ENCODE measurements around the gene DPEP3.

DNA sequence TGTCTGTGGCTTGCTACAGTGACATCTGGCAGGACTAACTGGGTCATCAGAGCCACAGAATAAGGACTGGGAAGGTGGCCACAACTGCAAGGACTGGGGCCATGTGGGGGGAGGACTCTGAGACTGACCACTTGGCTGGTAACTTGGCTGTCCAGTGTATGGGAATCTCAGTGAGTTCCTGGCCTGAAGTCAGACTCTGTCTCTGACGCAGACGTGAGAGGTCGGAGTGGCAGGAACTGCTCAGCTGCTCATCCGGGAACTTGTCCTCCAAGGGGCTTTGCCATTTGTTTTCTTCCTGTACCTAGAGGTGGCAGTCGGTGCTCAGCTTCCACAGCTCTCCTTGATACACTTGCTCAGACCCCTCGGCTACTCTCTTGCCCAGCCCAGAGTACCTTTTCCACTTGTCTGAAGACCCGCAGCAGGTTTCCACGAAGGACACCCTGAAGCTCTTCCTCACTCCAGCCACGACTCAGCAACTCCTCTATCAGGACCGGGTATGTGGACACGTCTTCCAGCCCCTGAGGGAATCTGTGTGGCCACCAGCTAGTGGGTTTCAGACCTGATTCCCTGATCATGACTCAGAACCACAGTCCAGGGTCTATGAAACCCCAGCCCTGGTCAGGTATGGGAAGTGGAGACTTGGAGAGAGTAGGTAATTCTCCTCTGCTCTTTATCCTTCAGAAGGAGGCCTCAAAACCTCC is 7.3 kb upstream of the DPEP3 start:
- TF ChIP-seq, protein P1, sequence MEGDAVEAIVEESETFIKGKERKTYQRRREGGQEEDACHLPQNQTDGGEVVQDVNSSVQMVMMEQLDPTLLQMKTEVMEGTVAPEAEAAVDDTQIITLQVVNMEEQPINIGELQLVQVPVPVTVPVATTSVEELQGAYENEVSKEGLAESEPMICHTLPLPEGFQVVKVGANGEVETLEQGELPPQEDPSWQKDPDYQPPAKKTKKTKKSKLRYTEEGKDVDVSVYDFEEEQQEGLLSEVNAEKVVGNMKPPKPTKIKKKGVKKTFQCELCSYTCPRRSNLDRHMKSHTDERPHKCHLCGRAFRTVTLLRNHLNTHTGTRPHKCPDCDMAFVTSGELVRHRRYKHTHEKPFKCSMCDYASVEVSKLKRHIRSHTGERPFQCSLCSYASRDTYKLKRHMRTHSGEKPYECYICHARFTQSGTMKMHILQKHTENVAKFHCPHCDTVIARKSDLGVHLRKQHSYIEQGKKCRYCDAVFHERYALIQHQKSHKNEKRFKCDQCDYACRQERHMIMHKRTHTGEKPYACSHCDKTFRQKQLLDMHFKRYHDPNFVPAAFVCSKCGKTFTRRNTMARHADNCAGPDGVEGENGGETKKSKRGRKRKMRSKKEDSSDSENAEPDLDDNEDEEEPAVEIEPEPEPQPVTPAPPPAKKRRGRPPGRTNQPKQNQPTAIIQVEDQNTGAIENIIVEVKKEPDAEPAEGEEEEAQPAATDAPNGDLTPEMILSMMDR (IDR thresholded peaks at IDR 0.05; ENCODE audit: insufficient read depth, low read length, poor library complexity, severe bottlenecking) = no peak
- TF ChIP-seq EZH2phosphoT487 (conservative IDR thresholded peaks at IDR 0.05; ENCODE audit: low read length) = no peak
